ENCODE data around the gene PRKRIP1.
A peak's percentile ranks its signal among the peaks of the same experiment; 100 is the strongest.

Gene PRKRIP1

GRCh38 chr7:102410123-102410522, 14.0 kb downstream of the PRKRIP1 start:
- TF ChIP-seq, protein P1, sequence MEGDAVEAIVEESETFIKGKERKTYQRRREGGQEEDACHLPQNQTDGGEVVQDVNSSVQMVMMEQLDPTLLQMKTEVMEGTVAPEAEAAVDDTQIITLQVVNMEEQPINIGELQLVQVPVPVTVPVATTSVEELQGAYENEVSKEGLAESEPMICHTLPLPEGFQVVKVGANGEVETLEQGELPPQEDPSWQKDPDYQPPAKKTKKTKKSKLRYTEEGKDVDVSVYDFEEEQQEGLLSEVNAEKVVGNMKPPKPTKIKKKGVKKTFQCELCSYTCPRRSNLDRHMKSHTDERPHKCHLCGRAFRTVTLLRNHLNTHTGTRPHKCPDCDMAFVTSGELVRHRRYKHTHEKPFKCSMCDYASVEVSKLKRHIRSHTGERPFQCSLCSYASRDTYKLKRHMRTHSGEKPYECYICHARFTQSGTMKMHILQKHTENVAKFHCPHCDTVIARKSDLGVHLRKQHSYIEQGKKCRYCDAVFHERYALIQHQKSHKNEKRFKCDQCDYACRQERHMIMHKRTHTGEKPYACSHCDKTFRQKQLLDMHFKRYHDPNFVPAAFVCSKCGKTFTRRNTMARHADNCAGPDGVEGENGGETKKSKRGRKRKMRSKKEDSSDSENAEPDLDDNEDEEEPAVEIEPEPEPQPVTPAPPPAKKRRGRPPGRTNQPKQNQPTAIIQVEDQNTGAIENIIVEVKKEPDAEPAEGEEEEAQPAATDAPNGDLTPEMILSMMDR (IDR thresholded peaks at IDR 0.05; ENCODE audit: insufficient read depth, low read depth, low read length, missing control alignments): no peak

GRCh38 chr7:102410918-102411317, 14.8 kb downstream of the PRKRIP1 start:
- no peak for DNase-seq (ENCODE audit: low read depth)
- H3K4me3 ChIP-seq (ENCODE audit: low read depth, low read length): no peak overlapping the region
- TF ChIP-seq, protein P1 (IDR thresholded peaks at IDR 0.05; ENCODE audit: insufficient read depth, low read depth, low read length, missing control alignments): no peak

More at GRCh38 chr7:102410123-102410522, 14.0 kb downstream of the PRKRIP1 start:
- no peak overlapping the region for H3K4me3 ChIP-seq (ENCODE audit: low read depth, low read length)
- no peak for DNase-seq (ENCODE audit: low read depth)

GRCh38 chr7:102412548-102412947, 16.4 kb downstream of the PRKRIP1 start:
- no peak for DNase-seq (ENCODE audit: low read depth)
- TF ChIP-seq, protein P1 (IDR thresholded peaks at IDR 0.05; ENCODE audit: insufficient read depth, low read depth, low read length, missing control alignments): peak; percentile 32
- no peak overlapping the region for H3K4me3 ChIP-seq (ENCODE audit: low read depth, low read length)

GRCh38 chr7:102413091-102413490, 16.9 kb downstream of the PRKRIP1 start:
- no peak for DNase-seq (ENCODE audit: low read depth)

GRCh38 chr7:102413611-102414010, 17.4 kb downstream of the PRKRIP1 start:
- TF ChIP-seq, protein P1 (IDR thresholded peaks at IDR 0.05; ENCODE audit: insufficient read depth, low read depth, low read length, missing control alignments): no peak
- no peak overlapping the region for H3K4me3 ChIP-seq (ENCODE audit: low read depth, low read length)
- DNase-seq (ENCODE audit: low read depth): no peak

More at GRCh38 chr7:102413091-102413490, 16.9 kb downstream of the PRKRIP1 start:
- TF ChIP-seq, protein P1 (IDR thresholded peaks at IDR 0.05; ENCODE audit: insufficient read depth, low read depth, low read length, missing control alignments): no peak
- no peak overlapping the region for H3K4me3 ChIP-seq (ENCODE audit: low read depth, low read length)

GRCh38 chr7:102415685-102416225, 19.6 kb downstream of the PRKRIP1 start:
- peak; percentile 71 for DNase-seq (ENCODE audit: low read depth)
- H3K4me3 ChIP-seq (ENCODE audit: low read depth, low read length): no peak overlapping the region
- TF ChIP-seq, protein P1 (IDR thresholded peaks at IDR 0.05; ENCODE audit: insufficient read depth, low read depth, low read length, missing control alignments): no peak

DNA sequence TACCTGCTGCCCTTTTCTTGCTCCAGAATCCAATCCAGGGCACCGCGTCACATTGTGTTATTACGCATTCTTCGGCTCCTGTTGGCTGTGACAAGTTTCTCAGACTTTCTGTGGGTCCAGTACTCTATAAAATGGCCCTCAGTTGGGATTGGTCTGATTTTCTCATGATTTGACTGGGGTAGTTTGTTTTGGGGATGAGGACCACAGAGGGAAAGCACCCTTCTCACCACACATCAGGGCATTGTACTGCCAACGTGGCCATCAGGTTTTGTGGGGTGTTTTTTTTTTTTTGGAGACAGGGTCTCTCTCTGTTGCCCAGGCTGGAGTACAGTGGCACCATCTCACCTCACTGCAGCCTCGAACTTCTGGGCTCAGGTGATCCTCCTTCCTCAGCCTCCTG, 20.2 kb downstream of the PRKRIP1 start:
- no peak overlapping the region for H3K4me3 ChIP-seq (ENCODE audit: low read depth, low read length)
- no peak for DNase-seq (ENCODE audit: low read depth)
- TF ChIP-seq, protein P1 (IDR thresholded peaks at IDR 0.05; ENCODE audit: insufficient read depth, low read depth, low read length, missing control alignments): no peak
